Activated naive CD4-positive, alpha-beta T cell treated with anti-CD3 and anti-CD28 coated beads, Interleukin-2, amount 50 U/mL, for 16 hours (primary cell): Measurements from ENCODE around the gene MRM2.

Experiments
- DNase-seq: peaks from one replicate; pipeline ENCODE4 v3.0.0-alpha.2; 2020

Gene MRM2

DNA sequence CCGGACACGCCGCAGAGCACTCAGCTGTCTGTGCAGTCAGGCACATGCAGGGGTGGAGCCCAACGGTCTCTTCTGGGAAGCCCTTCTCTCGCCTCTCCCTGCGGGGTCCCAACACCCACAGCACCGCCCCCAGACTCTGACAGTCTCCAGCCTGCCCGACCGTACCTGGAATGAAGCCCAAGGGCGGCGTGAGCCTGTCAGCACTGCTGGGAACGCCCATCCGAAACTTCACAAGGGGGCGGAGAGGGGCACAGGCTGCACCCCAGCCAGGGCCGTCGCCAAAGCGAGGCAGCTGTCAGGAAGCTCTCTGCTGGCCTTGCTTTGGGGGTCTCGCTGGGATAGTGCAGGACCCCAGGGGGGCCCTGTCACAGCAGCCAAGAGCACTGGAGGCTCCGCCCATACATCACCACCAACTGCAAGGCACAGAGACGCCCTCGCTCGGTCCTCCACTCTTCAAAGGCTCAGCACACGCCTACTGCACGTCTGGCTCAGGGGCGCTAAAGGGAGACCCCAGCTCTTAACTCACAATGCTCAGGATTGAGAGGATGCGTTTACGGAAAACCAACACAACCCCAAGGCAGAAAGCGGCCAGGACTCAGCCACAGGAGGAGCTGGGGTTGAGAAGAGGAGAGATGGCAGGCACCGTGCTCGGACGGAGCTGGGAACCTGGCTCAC lies 40.2 kb downstream of the MRM2 start:
- no peak for DNase-seq

DNA sequence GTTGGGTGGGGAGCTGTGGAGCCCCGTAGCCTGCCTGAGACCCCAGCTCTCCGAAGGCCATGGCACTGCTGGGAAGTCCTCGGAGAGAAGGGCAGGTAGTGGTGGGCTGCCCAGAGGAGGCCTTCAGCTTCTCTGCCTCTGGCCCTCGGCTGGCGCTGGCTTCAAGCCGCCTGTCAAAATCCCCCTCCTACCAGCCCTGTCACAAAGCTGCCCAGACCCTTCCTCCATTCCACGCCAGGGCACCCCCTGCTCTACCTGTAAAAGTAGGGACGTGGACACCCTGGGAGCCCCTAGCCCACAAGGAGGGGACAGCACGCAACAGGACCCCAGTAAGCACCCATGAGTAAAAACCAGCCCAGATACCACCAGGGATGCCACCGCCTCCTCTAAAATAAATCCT lies 40.9 kb downstream of the MRM2 start:
- DNase-seq = no peak

DNA sequence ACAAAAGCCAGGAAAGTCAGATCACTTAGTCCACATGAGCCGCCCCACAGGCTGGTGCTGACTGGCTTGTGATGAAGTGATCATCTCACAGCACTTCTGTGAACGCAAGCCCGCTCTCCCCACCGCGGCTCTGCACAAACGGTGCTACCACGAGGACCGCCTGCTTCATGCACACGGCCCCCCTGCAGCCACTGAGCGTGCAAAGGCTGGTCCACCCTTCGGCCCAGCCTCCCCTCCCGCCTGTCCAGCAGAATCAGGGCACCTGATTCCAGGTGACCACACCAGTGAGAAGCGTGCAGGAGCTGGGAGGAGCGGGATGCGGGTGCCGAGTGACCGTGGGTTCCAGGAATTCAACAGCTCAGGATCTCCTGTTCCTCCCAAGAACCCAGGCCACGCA lies 41.4 kb downstream of the MRM2 start:
- DNase-seq = no peak

- DNase-seq = no peak
Observed at GRCh38 chr7:2199956-2200583, 41.9 kb downstream of the MRM2 start.

DNA sequence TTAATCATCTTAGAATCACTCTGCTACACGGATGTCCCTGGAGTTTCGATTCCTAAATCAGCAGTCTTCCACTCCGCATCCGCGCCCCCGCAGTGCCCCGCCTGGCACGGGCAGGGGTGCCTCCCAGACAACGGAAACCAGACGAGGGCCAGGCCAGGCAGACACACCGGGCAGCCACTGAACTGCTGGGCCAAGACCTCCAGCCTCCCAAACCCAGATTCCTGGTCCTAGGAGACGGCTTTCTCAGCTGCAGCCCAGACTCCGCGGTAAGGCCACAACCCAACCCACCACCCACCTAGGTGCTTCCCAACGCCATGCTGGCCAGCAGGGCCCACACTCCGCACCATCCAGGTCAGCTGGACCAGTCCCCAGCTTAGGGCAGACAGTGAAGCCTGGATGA lies 42.5 kb downstream of the MRM2 start:
- DNase-seq = no peak

DNA sequence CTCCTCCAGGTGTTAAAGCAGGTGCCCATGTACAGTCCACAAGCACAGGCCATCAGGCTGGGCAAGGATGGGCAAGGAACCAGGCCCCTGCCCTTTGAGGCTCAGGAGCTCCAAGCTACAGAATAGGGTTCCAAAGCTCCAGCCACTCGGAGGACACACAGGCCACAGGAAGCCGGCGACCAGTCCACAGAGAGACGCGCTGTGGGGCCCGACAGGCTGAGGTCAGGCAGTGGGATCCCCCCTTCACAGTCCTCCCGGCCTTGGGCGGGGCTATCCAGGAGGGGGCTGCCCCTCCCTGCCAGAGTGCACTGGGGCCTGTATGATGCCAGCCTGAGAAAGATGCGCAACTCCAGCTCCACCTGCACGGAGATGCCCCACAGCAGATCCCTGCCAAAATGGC lies 43.2 kb downstream of the MRM2 start:
- no peak for DNase-seq

DNA sequence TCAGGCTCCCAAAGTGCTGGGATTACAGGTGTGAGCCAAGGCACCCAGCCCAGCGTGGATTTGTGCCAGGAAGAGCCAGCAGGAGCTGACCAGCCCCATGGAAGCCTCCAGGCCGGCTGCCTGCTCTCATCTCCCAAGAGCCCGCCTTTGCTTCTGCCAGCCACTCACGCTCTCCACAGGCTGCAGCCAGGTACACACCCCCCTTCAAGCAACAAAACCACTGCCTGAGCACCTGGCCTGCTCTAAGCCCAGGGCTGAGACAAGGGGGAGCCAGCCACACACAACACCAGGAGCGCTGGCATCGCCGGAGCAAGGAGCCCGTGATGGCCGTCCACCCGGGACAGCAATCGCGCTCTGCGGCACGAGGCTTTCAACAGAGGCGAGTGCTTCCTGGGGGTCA lies 43.8 kb downstream of the MRM2 start:
- no peak for DNase-seq

DNA sequence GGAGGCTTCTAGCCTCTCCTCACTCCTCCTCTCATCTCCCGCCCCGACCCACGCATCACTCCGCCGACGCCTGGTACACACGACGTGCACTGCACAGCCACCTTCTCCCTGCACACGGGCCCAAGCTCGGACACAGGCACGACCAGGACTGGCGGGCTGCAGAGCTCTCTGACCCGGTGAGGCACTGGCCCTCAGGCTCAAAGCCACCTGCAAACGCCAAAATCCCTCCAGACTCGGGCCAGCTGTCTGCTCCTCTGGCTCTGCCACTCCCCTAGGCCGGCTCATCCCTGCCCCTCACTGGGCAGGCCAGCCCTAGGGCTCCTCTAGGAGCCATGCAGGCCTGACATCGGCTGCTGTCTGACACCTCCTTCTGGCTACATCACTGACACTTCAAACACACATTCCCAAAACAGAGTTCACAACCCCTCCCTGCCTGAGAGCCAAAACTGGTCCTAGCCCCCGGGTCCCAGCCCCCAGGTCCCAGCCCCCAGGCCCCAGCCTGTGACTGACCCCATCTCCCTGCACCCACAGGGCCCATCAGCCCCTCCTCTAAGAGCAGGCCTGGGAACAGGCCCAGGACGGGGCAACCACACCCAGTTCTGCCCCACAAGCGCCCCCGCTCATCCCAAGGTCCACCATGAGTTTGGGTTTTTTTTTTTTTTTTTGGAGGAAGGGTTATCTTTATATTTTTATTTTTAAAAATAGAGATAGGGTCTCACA lies 44.4 kb downstream of the MRM2 start:
- DNase-seq = no peak

GRCh38 chr7:2196381-2197378 lies 45.3 kb downstream of the MRM2 start:
- no peak for DNase-seq

- no peak for DNase-seq
Observed at GRCh38 chr7:2195400-2196246, 46.4 kb downstream of the MRM2 start.

DNA sequence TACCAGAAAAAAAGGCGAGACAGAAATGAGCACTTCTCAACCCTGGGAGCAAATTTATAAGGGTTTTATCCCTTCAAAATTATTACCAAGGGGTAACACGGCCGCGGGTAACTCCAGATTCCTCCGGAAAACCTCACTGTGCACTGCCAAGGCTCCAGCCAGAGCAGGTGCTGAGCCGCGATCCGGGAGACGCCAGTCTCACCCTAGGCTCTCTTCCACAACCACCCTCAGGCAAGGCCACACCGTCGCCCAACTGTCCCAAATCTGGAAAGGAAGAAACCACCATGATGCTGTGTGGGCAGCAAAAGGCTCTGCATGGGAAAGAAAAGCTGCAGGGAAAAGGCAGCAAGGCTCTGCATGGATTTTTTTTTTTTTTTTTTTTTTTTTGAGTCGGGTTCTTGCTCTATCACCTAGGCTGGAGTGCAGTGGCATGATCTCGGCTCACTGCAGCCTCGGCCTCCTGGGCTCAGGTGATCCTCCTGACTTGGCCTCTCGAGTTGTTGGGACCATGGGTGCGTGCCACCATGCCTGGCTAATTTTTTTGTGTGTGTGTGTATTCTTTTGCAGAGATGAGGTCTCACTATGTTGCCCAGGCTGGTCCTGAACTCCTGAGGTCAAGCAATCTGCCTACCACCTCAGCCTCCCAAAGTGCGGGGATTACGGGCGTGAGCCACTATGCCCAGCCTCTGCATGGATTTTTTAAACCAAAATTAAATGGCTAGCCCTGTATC lies 48.3 kb downstream of the MRM2 start:
- DNase-seq = no peak

DNA sequence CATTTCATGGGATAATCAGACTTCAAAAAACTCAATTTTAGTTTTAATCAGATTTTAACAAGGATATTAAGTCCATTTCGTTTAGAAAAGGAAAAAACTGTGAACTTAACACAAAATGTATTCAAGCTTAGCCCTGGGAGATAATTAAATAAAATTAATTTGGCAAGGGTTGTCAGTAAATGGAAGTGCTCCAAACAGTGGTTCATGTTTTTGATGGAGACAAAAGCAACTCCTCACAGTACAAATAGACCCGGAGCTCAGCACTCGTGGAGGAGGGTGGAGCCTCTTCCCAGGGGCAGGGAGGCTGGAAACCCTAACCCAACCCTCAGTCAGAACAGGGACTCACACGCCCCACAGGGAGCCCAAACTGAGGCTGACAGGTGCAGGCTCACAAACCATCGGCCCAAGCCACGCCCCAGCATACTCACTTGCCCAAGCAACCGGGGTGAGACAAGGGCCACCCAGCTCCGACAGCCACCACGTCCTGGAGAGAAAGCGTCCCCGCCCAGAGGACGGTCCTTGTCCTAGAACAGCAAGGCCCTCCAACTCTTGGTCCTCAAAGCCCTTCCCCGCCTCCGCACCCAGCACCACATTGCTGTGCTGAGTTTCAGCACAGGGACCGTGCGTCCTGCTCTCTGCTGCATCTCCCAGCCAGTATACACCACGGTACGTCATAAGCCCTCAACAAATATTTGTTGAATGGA lies 49.0 kb downstream of the MRM2 start:
- no peak for DNase-seq

DNA sequence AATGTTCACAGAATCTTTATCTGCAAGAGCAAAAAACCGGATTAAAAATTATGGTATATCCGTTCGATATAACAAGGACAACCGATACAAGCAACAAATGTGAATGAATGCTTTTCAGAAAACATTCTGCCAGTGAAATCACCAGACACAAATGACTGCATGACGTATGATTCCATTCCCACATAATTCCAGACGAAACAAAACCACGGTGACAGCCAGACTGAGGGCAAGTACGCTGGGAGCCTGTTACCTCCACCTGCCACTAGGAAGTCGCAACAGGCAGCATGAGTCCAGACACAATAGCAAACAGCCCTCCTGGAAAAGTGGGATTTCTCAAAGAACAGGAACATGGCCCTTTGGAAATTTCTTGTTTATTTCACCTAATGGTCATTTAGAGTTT lies 51.0 kb downstream of the MRM2 start:
- no peak for DNase-seq

- no peak for DNase-seq
Observed at GRCh38 chr7:2190531-2190930, 51.5 kb downstream of the MRM2 start.

GRCh38 chr7:2186166-2186565 lies 55.8 kb downstream of the MRM2 start:
- no peak for DNase-seq

DNA sequence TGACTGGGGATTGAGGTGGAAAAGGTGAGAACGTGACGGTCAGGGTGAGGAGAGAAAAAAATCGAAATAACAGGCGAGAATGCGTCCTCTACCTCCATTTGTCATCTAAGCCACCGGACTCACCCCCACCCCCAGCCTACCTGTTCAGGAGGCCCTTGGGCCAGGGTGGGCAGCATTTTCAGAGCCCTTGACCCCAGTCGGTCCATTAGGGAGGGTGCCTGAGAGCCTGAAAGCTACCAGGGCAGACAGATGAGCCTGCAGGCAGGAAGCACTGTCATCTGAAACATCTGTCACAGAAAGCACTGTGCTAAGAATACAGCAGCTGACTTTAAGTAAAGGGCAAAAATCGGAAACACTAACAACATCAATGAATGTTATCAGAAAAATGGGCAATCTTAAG lies 56.3 kb downstream of the MRM2 start:
- DNase-seq = no peak
